HG02943 (cell line): ENCODE results near the gene DYNC1H1.
A peak's percentile ranks its signal among the peaks of the same experiment; 100 is the strongest.
"Not testable (repeated sequence)": the region's sequence is repeated elsewhere in the genome, so short reads cannot be mapped to it uniquely, and the experiment has no call there.

ENCODE experiments used
- ATAC-seq: cut with Tn5 transposase; IDR thresholded peaks from one replicate; pipeline ENCODE4 v1.9.1; 2021; ENCODE audit warnings: mild to moderate bottlenecking, low read depth, moderate library complexity; ENCODE audit not compliant: unreplicated experiment

Gene DYNC1H1

DNA sequence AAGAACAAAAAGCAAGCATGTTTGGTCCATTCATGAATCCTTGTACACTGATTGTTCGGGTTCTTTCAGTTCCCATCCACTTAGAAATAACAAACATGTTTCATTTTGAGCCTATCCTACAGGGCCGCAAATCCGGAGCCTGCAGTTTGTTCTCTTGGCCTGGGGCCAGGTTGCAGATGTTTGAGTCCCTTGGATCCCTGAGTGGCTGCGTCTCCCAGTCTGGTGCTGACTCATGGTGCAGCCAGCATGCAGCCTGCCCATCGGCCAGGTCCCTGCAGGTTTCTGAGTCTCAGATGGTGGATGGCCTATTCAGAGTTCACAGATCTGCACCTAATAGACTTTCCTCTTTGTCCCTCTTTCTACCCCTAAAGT is 1.9 kb upstream of the DYNC1H1 start:
- ATAC-seq: no peak

DNA sequence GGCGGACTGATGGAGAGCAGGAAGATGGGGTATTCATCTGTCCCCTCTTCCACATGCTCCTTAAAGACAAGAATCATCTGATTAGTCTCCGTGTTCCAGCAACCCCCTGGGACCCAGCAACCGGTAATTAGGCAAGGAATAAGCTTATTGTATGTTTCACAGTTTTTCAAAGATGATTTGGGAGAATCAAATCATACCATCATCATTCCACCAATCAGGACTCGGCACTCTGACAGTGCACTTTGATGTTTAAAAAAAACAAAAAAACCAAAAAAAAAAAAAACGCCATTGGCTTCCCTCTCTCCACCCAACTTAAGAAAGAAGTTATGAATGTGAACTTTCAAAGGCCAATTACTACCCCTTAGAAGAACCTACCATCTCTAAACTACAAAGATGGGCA is 1.3 kb upstream of the DYNC1H1 start:
- no peak for ATAC-seq

DNA sequence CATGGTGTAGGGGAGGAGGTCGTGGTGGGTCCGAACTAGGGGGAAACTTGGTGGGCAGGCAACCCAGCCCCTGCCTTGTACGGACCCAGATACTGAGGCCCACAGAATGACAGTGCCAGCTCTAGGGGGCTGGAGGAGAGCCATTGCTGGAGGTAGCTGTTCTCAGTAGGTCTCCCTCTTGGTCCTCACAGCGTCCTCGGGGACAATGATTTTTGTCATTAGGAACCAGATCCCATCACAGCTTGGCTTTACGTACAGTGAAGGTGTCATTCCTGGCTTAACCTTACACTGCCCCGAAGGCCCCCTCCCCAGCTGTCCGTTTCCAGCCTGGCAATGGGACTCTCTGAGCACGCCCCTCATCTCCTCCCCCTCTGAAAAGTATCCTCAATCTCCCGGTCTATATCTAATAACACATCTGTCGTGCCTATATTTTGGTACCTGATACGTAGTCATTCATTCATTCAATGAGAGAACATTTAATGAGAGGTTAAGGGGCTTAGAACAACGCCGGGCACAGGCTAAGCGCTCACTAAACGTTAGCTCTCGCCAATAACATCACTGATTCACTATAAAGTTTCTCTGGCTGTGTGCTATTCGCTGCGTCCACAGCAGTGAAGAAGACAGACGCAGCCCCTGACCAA is 597 bp upstream of the DYNC1H1 start:
- ATAC-seq: no peak

DNA sequence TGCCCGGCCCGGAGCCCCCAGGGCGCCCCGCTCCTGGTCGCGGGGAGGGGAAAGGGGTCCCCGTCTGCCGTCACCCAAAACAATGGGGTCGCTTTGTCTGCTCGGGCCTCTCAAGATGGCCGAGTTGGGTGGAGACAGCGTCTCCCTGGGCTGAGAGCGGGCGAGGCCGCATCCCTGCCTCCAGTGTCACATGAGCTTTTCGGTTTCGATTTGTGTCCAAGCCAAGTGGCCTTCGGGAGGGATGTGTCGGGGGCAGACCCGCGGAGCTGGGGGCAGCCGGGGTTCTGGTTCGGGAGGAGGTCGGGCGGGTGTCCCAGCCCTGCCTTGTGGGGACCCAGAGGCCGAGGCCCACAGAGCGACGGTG is 790 bp downstream of the DYNC1H1 start:
- peak; percentile 37 for ATAC-seq

DNA sequence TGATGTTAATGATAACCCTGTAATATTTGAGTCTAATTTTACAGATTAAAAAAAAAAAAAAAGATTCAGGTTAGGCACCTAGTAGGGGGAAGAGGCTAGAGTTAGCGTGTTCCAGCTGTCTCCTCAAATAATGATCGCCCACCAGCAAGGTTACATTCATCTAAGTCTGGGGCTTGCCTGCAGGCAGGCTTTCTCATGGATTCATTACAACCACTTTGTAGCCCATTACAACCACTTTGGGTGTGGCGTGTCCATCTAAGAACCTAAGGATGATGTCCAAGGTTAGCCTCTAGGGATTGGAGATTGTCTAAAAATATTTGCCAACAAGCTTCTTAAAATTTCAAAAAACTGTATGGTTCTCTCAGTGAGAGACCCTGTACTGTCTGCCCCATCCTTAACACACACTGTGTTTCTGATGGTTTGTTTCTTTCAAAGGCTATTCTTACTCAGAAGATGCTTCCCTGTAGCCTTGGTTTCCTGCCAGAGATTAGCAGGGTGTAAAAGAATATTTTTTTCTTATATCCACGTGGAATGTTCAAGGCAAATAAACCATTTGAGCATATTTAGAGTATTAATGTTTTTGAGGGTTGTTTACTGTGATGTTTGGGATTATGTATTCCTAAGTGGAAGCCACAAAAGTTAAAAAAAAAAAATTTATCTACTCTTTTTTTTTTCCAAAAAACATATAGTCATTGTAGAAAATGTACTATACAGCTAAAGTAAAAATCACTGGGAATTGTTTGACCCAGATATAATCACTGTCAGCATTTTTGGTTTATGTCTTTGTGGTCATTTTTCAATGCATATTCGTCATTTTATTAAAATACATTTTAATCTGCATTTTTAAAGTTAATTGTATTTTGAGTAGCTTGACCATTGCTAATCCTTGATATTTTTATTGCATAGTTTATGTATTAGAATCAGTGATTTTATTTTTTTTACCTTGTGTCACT is 1.7 kb downstream of the DYNC1H1 start:
- ATAC-seq: no peak

DNA sequence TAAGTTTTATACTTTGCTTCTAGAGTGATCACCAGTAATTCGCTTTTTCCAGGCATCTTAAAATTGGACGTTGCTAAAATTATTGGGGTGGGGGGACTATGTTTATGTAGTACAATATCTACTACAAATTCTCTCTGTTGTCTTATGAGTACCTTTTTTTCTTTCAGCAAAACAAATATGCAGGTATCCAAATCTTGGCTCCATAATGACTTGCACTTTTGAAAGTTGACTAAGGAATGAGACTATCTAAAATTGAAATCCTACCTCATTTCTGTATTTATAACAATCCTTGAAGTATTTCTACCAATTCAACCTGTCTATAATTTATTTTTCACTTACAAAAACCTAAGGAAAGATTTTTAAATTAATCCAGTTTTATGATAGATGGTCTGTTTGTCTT is 2.4 kb downstream of the DYNC1H1 start:
- no peak for ATAC-seq

DNA sequence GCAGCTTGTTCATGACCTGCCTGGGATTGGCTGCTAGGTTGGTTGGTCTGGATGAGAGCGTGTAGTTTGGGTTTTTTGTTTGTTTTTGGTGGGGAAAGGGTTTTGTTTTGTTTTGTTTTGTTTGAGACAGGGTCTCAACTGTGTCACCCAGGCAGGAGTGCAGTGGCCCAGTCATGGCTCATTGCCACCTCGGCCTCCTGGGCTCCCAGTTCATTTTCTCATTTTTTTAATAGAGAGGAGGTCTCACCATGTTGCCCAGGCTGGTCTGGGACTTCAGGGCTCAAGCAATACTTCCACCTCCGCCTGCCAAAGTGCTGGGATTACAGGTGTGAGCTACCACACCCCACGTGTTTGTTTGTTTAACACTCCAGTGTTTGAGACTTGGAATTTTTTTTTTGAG is 3.8 kb downstream of the DYNC1H1 start:
- ATAC-seq: no peak

DNA sequence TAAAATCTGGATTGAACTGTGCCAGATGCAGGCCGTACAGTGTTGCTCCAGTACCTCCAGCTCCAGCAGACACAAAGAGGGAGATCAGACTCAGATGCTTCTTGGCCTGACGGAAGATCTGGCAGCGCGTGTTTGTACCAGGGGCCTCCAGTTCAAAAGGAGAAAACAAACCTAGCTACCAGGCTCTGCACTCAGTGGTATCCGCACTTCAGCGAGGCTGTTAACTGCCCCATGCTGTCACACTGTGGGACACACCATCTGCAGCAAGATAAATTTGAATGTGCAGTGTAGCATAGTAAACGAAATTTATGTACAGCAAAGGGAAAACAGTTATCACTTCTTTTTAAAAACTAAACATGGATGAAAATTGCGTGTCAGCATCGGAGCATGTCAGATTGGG is 5.1 kb downstream of the DYNC1H1 start:
- no peak for ATAC-seq

DNA sequence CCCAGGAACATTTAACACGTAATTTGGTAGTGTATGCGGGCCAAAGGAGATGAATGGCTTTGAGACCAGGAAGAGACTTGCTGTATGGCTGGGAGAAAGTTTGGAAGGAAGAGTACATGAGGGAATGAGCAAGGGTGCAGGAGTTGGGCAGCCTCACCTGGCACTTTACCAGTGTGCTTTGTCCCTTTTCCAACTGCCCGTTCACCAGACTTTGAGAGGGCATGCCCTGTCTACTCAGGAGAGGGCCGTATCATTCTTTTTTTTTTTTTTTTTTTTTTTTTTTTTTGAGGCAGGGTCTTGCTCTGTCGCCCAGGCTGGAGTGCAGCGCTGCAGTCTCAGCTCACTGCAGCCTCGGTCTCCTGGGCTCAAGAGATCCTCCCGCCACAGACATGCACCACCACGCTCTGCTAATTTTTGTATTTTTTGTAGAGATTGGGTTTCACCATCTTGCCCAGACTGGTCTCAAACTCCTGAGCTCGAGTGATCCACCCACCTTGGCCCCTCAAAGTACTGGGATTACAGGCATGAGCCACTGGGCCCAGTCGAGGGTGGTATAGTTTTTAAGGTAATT is 6.5 kb downstream of the DYNC1H1 start:
- ATAC-seq: no peak

DNA sequence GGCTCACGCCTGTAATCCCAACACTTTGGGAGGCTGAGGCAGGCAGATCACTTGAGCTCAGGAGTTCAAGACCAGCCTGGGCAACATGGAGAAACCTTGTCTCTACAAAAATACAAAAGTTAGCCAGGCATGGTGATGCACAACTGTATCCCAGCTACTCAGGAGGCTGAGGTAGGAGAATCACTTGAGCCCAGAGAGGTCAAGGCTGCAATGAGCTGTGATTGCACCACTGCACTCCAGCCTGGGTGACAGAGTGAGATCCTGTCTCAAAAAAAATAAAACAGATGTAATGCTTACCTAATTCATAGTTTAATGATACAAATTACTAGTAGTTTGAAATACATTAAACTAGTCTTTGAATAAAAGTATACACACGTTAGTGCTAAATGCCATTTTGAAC is 7.1 kb downstream of the DYNC1H1 start:
- ATAC-seq: not testable (repeated sequence)

DNA sequence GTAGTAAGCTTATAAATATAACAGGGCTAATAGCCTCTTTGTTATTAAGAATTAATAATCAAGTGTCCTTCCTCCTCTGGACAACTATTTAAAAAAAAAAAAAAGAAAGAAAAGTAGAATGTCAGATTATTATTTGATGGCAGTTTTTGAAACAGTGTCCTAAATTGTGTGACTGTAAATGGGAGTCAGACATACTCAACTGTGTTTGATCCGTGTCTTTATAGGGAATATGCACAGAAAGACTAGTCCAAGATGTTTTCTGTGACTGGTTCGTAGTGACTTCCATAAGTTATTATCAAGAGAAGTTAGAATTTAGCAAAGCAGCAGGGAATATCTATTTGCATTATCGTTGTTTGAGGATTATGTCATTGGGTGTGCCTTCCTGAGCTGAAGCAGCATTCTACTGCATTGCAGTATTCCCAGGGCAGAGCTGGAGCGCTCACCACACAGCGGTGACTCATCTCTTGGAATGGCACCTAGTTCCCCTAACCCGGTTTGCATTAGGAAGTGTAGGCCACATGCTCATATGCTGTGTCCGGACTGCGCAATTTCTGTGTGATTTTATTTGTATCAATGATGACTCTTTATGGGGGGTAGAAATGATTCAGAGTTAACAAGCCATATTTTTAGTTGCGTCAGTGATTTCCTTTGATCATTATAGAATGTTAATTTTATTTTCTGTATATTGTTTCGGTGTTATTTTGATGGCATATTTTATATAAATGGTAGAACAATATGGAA is 7.9 kb downstream of the DYNC1H1 start:
- no peak for ATAC-seq

DNA sequence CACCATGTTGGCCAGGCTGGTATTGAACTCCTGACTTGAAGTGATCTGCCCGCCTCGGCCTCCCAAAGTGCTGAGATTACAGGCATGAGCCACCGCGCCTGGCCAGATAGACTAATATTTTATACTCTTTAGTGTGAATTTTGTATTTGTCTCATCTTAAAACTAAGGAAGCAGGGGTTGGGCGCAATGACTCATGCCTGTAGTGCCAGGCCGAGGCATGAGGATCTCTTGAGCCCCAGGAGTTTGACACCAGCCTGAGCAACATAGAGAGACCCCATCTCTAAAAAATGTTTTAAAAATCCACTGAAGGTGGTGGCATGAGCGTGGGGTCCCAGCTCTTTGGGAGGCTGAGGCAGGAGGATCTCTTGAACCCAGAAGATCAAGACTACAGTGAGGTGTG is 9.0 kb downstream of the DYNC1H1 start:
- no peak for ATAC-seq

DNA sequence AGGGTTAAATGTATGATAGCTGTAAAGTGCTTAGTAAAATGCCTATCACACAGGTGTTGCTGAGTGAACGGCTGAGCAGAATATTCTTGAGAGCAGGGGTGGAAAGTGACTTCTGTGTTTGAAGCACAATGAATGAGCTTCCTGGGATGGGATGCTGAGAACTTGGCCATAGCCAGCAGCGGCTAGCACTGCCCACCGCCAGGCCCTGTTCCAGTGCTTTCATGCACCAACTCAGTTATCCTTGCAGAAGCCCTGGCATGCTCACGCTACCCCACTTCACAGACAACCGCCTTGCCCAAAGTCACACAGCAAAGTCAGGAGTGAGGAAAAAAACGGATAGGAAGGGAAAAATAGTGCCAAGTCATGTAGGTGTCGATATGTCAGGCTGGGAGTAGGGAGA is 10.9 kb downstream of the DYNC1H1 start:
- ATAC-seq: no peak

DNA sequence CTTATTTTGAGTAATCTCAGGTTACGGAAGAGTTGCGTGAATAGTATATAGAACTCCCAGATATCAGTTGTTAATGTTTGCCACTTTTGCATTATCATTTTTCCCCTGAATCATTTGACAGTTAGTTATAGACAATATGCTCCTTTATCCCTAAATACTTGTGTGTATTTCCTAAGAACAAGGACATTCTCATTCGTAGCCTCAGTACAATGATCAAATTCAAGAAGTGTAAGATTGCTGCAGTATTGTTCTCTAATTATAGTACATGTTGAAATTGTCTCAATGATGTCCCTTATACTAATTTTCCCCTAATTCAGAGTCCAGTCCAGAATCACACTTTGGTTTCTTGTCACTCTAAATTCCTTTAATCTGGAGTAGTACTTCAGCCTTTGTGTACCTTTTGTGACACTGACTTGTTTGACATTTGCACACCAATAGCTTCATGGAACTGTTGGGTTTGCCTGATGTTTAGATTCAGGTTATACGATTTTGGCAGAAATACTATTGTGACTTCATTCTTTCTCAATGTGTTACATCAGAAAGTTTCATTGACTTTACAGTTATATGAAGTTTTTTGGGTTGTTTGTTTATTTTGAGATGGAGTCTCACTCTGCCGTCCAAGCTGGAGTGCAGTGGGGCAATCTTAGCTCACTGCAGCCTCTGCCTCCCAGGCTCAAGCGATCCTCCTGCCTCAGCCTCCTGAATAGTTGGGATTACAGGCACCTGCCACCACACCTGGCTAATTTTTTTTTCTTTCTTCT is 13.1 kb downstream of the DYNC1H1 start:
- ATAC-seq: no peak

DNA sequence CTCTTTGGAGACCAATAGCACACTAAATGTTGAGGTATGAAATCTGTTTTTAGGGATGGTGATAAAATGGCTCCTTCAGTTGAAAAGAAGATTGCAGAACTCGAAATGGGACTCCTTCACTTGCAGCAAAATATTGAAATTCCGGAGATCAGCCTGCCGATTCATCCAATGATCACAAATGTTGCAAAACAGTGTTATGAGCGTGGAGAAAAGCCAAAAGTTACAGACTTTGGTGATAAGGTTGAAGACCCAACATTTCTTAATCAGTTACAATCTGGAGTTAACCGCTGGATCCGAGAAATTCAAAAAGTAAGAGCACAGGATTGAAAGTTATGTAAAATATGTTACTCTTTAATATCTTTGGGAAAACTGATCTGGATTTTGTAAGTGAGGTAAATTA is 15.3 kb downstream of the DYNC1H1 start:
- no peak for ATAC-seq

DNA sequence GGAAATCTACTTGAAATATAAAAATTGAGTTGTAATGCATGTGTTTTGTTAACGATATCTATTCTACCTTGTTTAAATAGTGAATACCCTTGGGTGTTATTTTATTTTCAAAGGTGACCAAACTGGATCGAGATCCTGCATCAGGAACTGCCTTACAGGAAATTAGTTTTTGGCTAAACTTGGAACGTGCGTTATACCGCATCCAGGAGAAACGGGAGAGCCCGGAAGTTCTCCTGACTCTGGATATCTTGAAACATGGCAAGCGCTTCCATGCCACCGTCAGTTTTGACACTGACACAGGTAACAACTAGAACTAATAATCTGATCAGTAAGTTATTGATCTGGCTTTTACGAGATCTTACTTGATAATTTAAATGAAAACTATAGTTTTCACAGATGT is 15.9 kb downstream of the DYNC1H1 start:
- ATAC-seq: no peak

DNA sequence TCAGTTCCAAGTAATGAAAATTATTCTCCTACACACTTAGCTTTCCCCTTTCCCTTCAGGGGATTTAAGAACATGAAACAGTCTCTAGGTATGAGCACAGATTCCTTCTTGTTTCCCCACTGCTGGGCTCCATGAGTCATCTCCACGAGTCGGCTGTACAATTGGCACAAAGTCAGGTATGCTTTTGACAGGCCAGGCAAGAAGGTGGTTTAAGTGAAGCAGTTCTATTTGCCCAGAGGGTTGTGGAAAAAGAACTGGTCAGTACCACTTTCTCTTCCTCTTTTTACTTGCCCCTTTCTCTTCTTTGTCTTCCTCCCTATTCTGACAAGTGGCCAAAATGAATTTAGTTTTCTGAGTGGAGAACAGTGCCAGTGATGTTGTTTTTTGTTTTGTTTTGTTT is 16.3 kb downstream of the DYNC1H1 start:
- peak; percentile 93 for ATAC-seq

DNA sequence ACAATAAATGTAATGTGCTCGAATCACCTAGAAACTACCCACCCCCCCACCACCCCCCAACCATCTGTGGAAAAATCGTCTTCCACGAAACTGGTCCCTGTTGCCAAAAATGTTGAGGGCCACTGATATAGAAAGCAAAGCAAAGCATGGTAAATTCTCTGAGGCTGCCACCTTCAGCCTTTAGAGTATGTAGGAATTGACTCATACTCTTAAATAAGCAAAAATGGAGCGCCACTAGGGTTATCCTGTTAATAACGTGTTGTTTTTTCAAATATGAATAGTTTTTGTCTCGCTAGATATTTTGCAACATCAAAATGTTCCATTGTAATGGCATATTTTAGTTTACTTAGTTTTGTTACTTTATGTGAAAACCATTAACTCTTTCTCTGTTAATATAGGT is 18.2 kb downstream of the DYNC1H1 start:
- no peak for ATAC-seq

DNA sequence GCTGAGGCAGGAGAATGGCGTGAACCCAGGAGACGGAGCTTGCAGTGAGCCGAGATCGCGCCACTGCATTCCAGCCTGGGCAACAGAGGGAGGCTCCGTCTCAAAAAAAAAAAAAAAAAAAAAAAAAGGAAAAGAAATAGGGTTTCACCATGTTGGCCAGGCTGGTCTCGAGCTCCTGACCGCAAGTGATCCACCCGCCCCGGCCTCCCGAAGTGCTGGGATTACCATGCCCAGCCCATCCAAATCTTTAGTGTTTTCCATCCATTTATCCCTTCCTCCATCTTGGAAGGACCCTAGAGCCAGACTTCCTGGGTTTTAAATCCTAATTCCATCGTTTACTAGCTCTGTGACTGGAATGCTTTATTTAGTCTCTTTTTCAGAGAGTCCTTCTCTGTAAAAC is 20.5 kb downstream of the DYNC1H1 start:
- ATAC-seq: not testable (repeated sequence)

DNA sequence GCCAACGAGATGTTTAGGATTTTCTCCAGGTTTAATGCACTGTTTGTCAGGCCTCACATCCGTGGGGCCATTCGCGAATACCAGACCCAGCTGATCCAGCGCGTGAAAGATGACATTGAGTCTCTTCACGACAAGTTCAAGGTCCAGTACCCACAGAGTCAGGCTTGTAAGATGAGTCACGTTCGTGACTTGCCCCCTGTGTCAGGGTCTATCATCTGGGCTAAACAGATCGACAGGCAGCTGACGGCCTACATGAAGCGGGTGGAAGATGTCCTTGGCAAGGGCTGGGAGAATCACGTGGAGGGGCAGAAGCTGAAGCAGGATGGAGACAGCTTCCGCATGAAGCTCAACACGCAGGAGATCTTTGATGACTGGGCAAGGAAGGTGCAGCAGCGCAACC is 21.6 kb downstream of the DYNC1H1 start:
- no peak for ATAC-seq
